A549 treated with Hydrocortisone at 1 μM for 4 hours (cell line): ENCODE data around the gene RARS2. TPM values are rescaled to one million over a fixed set of nuclear protein-coding genes. Genes with fewer than 3 reads are reported as not detected.

Experiments
- total RNA-seq: library from RNA; stranded (reverse); fragments of 200-300 nt; extraction: Qiagen RNA extraction; gene quantifications from 5 replicates; pipeline ENCODE4 v1.2.3, GENCODE V29; 2022

Gene RARS2, protein sequence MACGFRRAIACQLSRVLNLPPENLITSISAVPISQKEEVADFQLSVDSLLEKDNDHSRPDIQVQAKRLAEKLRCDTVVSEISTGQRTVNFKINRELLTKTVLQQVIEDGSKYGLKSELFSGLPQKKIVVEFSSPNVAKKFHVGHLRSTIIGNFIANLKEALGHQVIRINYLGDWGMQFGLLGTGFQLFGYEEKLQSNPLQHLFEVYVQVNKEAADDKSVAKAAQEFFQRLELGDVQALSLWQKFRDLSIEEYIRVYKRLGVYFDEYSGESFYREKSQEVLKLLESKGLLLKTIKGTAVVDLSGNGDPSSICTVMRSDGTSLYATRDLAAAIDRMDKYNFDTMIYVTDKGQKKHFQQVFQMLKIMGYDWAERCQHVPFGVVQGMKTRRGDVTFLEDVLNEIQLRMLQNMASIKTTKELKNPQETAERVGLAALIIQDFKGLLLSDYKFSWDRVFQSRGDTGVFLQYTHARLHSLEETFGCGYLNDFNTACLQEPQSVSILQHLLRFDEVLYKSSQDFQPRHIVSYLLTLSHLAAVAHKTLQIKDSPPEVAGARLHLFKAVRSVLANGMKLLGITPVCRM
- total RNA-seq = 18.4 to 22.0 TPM (median 21.6 TPM) in 5 replicates

DNA sequence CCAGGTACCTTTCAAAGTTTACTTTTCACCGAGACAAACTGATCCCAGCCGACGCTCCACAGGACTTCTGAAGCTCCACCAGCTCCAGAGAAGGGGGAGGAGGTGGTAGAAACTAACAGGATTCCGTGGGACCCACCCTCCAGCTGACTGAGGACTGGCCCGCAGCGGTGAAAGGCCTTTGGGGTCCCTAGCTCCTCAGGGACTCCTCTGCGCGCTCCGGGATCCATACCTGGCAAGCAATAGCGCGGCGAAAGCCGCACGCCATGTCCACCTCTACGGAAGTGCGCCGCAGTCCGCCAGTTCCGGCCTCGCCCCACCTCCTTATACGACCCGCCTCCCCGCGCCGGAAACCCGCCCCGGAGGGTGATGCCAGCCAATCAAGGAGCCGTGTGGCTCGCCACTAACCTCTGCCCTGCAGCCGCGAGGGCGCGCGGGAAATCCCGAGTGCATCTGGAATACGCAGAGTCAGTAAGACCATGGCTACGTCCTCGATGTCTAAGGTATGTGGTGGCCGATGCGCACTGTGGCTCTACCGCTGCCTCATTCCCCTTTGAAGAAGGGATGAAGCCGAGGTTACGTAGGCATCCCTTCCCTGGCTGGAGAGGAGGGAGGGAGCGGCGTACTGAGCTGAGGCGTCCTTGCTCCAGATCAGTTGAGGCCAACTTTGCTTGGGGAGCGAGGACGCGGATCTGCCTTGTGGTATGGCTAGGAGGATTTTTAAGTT, at the start of gene RARS2, which contains the start of gene ORC3:
TSS of gene RARS2 (minus strand) at position 295 of the 724 bp plus-strand sequence. CDS start at position 265, 30 bp downstream.
TSS of gene ORC3 (plus strand) at position 443 of the 724 bp plus-strand sequence. CDS start at position 477, 34 bp downstream.

GRCh38 chr6:87472525-87473418, 117.0 kb downstream of the RARS2 start, which contains the start of gene SLC35A1:
TSS of gene SLC35A1 (plus strand) at chr6:87472974. CDS start at chr6:87473004, 30 bp downstream.

Other genes with a start within 250 kb of the RARS2 start
- 0.07 to 0.28 TPM (median 0.14 TPM) in 5 replicates for gene C6orf163, start 245.2 kb downstream of the RARS2 start, total RNA-seq
- 0.06 to 0.79 TPM (median 0.47 TPM) in 5 replicates for gene CFAP206, start 182.0 kb downstream of the RARS2 start, total RNA-seq
- 8.3 to 10.7 TPM (median 9.0 TPM) in 5 replicates for gene SLC35A1, start 117.0 kb downstream of the RARS2 start, total RNA-seq
- gene ORC3, start 148 bp upstream of the RARS2 start, total RNA-seq = 14.6 to 17.9 TPM (median 17.4 TPM) in 5 replicates
- gene AKIRIN2, start 112.2 kb upstream of the RARS2 start, total RNA-seq = 25.5 to 32.1 TPM (median 30.3 TPM) in 5 replicates